ENCODE results near the gene BATF.

DNA sequence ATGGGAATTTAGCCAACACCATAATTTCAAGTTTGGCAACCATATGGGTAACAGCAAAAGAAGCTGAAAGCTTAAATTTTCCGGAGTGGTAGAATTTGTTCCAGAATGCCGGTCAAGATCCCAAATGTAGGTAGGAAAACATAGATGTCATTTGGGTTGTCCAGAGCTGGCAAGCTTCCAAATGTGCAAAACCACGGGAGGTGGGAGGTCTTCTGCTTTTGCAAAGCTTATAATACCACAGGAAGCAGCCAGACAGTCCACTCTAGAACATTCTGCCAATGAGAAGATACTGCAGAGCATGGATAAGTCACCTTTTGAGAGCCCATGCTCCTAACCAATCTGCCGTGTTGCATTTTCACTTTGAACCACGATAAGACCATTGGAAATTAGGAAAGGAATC is 26.4 kb upstream of the BATF start:
- TF ChIP-seq, protein P1, sequence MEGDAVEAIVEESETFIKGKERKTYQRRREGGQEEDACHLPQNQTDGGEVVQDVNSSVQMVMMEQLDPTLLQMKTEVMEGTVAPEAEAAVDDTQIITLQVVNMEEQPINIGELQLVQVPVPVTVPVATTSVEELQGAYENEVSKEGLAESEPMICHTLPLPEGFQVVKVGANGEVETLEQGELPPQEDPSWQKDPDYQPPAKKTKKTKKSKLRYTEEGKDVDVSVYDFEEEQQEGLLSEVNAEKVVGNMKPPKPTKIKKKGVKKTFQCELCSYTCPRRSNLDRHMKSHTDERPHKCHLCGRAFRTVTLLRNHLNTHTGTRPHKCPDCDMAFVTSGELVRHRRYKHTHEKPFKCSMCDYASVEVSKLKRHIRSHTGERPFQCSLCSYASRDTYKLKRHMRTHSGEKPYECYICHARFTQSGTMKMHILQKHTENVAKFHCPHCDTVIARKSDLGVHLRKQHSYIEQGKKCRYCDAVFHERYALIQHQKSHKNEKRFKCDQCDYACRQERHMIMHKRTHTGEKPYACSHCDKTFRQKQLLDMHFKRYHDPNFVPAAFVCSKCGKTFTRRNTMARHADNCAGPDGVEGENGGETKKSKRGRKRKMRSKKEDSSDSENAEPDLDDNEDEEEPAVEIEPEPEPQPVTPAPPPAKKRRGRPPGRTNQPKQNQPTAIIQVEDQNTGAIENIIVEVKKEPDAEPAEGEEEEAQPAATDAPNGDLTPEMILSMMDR (IDR thresholded peaks at IDR 0.05), result no peak
- no peak for TF ChIP-seq POLR2A (IDR thresholded peaks at IDR 0.05)

Data from Peyer's patch (tissue), 4 donors.